Ovary (tissue), 9 donors: ENCODE results near the gene TMEM114. TPM values are rescaled to one million over a fixed set of nuclear protein-coding genes. Genes with fewer than 3 reads are reported as not detected.

Source experiments
- DNase-seq, 5 donors: peaks; one replicate each; pipeline ENCODE4 v3.0.0-alpha.2; 2019 to 2020
- H3K27ac ChIP-seq, 2 donors: fragments of 200-600 bp; one replicate each; pipeline versions ENCODE4 v1.5.1 to v1.8.0; 2019 to 2022
- H3K27me3 ChIP-seq: fragments of 200-600 bp; one replicate; pipeline ENCODE4 v1.8.0; 2022
- H3K36me3 ChIP-seq: fragments of 200-600 bp; sonication (generic); one replicate; pipeline ENCODE4 v1.5.1; 2019
- H3K4me1 ChIP-seq: one replicate; pipeline ENCODE4 v1.8.1; 2013; ENCODE audit warnings: mild to moderate bottlenecking, moderate library complexity; ENCODE audit not compliant: insufficient read depth
- H3K4me3 ChIP-seq: fragments of 200-600 bp; sonication (generic); one replicate; pipeline ENCODE4 v1.5.1; 2017
- H3K9me3 ChIP-seq, 2 donors: fragments of 200-600 bp in 1 of 2; sonication (generic) in 1 of 2; one replicate each; pipeline versions ENCODE4 v1.5.1 to v1.8.1; 2013 to 2019; ENCODE audit warnings: mild to moderate bottlenecking in 1 of 2, moderate library complexity in 1 of 2
- CTCF ChIP-seq, 3 donors: fragments of 450-650 bp in 2 of 3; fragments of 200-600 bp in 1 of 3; IDR thresholded peaks; one replicate each; pipeline versions ENCODE4 v1.5.1 to v1.8.0; 2016 to 2022; ENCODE audit warnings: antibody characterized with exemption in 3 of 3, mild to moderate bottlenecking in 1 of 3
- EP300 ChIP-seq: sonication (generic); formaldehyde crosslinking; IDR thresholded peaks from one replicate; pipeline ENCODE4 v1.6.1; 2017; ENCODE audit warnings: antibody characterized with exemption
- POLR2A ChIP-seq: fragments of 450-650 bp; IDR thresholded peaks from one replicate; pipeline ENCODE4 v1.6.1; 2017; ENCODE audit warnings: antibody characterized with exemption, mild to moderate bottlenecking, moderate library complexity
- WGBS, 3 donors: extraction: QIAGEN DNeasy Blood & Tissue Kit in 1 of 3; methylation state at CpG; one replicate each; pipeline versions ENCODE4 v1.1.5 to v1.1.7; 2013 to 2017; 5-methylcytosine and 5-hydroxymethylcytosine counted together
- intact Hi-C, 4 donors: fragments of 100-400 bp; cut with DNase I; formaldehyde crosslinking; loops; one replicate each; pipeline versions ENCODE4 v1.11.0 to v1.15.1; 2022 to 2023
- polyA plus RNA-seq, 2 donors: library from polyadenylated mRNA; stranded (reverse); fragments of 200-250 nt in 1 of 2; fragments of 350-450 nt in 1 of 2; fragmentation: Illumina TruSeq in 1 of 2; extraction: RNeasy Lipid Tissue Mini Kit (QIAGEN cat#74804) in 1 of 2; gene quantifications; one replicate each; pipeline ENCODE4 v1.2.3, GENCODE V29; 2013 to 2014
- total RNA-seq, 7 donors: library from RNA; depleted of rRNA in 2 of 7; stranded (reverse); fragments of >200 nt in 2 of 7; fragmentation: NEBNext Ultra II Directional in 3 of 7; extraction: Animal tissue kit (Norgen Biotek cat#: 25700) in 3 of 7; gene quantifications; one replicate each; pipeline versions ENCODE4 v1.1.0 to v1.2.4, GENCODE V29; 2016 to 2023
- donor health status: DM: no; HTN: no; CAD: no; lungs with moderate emphysema.
- donor health status: DM: no; HTN: no; CAD: no.
- donor health status: Bipolar disorder and iron deficiency.
- donor health status: DM: yes; HTN: yes; CAD: no.
- donor health status: DM: no; HTN: no; CAD: no.
- donor health status: DM: yes; HTN: yes; CAD: no.

TMEM114 gene
- total and polyA plus RNA-seq, 9 donors: not detected

GRCh38 chr16:8631818-8632465 is 41.6 kb upstream of the TMEM114 start:
- no peak for DNase-seq
- 57 to 66% (median 61%) methylated on average over 15 of the region's 15 CpGs for WGBS, 3 donors
- intact Hi-C loops: no loop called here
- H3K4me3 ChIP-seq: no peak overlapping the region
- H3K27ac ChIP-seq: no peak overlapping the region
- H3K36me3 ChIP-seq: no peaks in the 10 kb centered on the region
- no peaks in the 10 kb centered on the region for H3K9me3 ChIP-seq
- no peaks in the 10 kb centered on the region for H3K27me3 ChIP-seq
- H3K4me1 ChIP-seq: no peaks in the 10 kb centered on the region
- no peak for TF ChIP-seq EP300
- TF ChIP-seq CTCF (IDR thresholded peaks at IDR 0.05): no peak
- no peak for TF ChIP-seq POLR2A

GRCh38 chr16:8631373-8631772 is 41.1 kb upstream of the TMEM114 start:
- intact Hi-C loops: no loop called here

GRCh38 chr16:8630255-8630953 is 40.1 kb upstream of the TMEM114 start:
- Histone ChIP-seq H3K36me3 (no peaks in the 10 kb centered on the region), H3K9me3 (no peaks in the 10 kb centered on the region), H3K27me3 (no peaks in the 10 kb centered on the region), H3K4me1 (no peaks in the 10 kb centered on the region), H3K4me3 (no peak overlapping the region), H3K27ac (no peak overlapping the region)
- TF ChIP-seq POLR2A (no peak), CTCF (IDR thresholded peaks at IDR 0.05) (no peak), EP300 (no peak)
- DNase-seq: no peak
- 82 to 88% (median 84%) methylated on average over 11 of the region's 11 CpGs for WGBS, 3 donors
- intact Hi-C loops: no loop called here

More at GRCh38 chr16:8631373-8631772, 41.1 kb upstream of the TMEM114 start:
- Histone ChIP-seq H3K27me3 (no peaks in the 10 kb centered on the region), H3K4me1 (no peaks in the 10 kb centered on the region), H3K36me3 (no peaks in the 10 kb centered on the region), H3K27ac (no peak overlapping the region), H3K4me3 (no peak overlapping the region), H3K9me3 (no peaks in the 10 kb centered on the region)
- DNase-seq: no peak
- 82 to 86% (median 83%) methylated on average over 9 of the region's 9 CpGs for WGBS, 3 donors
- TF ChIP-seq POLR2A (no peak), CTCF (IDR thresholded peaks at IDR 0.05) (no peak), EP300 (no peak)

DNA sequence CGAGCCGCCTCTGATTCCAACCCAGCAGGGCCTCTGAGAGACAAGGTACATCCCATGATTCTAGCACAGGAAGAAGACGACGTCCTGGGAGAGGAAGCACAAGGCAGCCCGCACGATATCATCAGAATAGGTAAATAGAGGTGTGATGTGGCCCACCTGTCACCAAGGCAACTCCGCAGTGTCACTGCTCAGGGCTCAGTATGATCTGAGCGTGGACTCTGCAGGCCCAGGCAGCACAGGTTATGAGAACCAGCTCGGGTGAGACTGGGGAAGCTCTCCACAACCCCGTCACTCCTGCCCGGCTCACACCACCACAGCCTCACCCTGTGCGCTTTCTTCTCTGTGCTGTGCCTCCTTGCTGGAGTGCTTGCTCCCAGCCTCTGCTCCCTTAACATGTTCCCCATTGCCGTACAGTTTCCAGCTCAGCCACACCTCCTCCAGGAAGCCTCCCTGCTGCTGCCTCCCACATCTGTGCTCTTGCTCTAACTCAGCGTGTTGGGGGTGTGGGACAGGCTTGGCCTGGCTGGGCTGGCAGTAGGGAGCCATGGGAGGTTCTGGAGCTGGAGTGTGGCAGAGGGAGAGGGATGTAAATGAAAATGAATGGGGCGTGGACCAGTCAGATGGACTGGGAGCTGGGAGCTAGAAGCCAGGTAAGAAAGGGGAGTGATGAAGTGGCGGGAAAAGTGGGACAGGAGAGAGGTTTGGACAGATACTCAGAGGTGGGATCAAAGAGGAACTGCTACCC is 38.8 kb upstream of the TMEM114 start:
- no peaks in the 10 kb centered on the region for H3K4me1 ChIP-seq
- H3K27ac ChIP-seq: no peak overlapping the region
- no peaks in the 10 kb centered on the region for H3K36me3 ChIP-seq
- 88 to 93% (median 90%) methylated on average over 16 of the region's 16 CpGs for WGBS, 3 donors
- TF ChIP-seq EP300 (no peak), POLR2A (no peak), CTCF (IDR thresholded peaks at IDR 0.05) (no peak)
- H3K9me3 ChIP-seq: no peaks in the 10 kb centered on the region
- no peak for DNase-seq
- no peak overlapping the region for H3K4me3 ChIP-seq
- H3K27me3 ChIP-seq: no peaks in the 10 kb centered on the region
- intact Hi-C loops: no loop called here
